Germinal center (tissue), 1 donor: ENCODE measurements around the gene DNASE1L1.

Source experiments
- DNase-seq: peaks from one replicate; pipeline ENCODE4 v3.0.0; 2012; ENCODE audit warnings: mixed read lengths, low spot score

DNASE1L1 gene

DNA sequence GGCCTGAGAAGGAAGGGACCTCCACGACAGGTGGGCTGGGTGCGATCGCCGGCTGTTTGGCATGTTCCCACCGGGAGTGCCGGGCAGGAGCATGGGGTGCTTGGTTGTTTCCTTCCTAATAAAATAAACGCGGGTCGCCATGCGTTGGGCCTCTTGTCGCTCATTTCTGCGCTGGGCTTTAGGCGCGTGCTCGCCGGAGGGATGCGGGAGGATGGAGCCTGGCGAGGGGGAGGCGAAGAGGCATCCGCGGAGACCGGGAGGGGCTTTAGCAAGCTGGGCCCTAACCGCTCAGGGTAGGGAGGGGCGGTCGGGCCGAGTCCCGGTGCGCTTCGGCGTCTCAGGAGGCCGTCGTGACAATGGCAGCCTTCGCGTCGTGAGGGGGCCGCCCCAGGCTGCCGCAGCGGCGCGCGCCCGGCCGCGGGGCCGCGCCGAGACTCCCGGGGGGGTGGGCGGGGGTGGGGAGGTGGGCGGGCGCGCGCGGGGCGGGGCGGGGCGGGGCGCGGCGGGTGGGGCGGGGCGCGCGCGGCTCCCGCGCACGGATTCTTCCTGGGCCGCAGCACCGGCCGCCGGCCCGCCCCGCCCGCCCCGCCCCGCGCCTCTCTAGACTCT lies 27.4 kb upstream of the DNASE1L1 start:
- DNase-seq: peak; percentile 84

GRCh38 chrX:154435171-154435733 lies 26.2 kb upstream of the DNASE1L1 start:
- no peak for DNase-seq

- no peak for DNase-seq
Observed at GRCh38 chrX:154434394-154435168, 25.5 kb upstream of the DNASE1L1 start.

DNA sequence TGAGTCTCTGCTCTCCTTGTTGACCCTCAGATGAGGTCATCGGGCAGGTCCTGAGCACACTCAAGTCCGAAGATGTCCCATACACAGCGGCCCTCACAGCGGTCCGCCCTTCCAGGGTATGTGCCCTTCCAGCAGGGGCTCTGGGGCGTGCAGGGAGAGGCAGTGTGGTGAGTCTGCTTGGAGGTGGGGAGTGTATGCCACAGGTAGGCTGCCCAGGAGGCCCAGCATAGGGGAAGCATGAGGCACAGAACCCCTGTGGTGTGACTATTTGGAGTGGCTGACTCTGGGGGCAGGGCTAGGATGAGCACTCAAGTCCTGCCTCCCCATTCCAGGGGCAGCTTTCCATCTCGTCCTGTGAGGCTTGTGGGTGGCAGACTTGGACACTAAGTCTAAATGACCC lies 24.6 kb upstream of the DNASE1L1 start:
- no peak for DNase-seq

- no peak for DNase-seq
Observed at GRCh38 chrX:154432210-154432609, 23.2 kb upstream of the DNASE1L1 start.

GRCh38 chrX:154431341-154431740 lies 22.3 kb upstream of the DNASE1L1 start:
- DNase-seq: no peak

GRCh38 chrX:154430916-154431315 lies 21.9 kb upstream of the DNASE1L1 start:
- DNase-seq: no peak

DNA sequence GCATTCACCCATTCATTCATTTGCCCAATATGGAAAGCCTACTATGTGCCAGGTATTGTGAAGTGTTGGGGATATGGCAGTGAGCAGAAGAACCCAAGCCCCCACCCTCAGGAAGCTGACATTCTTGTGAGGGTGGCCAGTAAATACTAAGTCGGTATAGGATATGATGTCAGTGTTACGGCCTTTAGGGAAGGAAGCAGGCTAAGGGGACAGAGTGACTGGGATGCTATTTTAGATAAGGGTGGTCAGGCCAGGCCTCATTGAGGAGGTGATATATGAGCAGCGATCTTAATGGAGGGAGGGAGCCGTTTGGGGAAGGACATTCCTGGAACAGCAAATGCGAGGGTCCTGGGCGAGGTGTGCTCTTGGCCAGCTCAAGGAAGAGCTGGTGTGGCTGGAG lies 21.4 kb upstream of the DNASE1L1 start:
- no peak for DNase-seq

GRCh38 chrX:154429711-154430110 lies 20.7 kb upstream of the DNASE1L1 start:
- DNase-seq: no peak

- peak; percentile 89 for DNase-seq
Observed at GRCh38 chrX:154428176-154429171, 19.4 kb upstream of the DNASE1L1 start, which contains the start of gene ATP6AP1. ATP6AP1 (plus strand) TSS chrX:154428677; CDS start chrX:154428693, 16 bp downstream.

DNA sequence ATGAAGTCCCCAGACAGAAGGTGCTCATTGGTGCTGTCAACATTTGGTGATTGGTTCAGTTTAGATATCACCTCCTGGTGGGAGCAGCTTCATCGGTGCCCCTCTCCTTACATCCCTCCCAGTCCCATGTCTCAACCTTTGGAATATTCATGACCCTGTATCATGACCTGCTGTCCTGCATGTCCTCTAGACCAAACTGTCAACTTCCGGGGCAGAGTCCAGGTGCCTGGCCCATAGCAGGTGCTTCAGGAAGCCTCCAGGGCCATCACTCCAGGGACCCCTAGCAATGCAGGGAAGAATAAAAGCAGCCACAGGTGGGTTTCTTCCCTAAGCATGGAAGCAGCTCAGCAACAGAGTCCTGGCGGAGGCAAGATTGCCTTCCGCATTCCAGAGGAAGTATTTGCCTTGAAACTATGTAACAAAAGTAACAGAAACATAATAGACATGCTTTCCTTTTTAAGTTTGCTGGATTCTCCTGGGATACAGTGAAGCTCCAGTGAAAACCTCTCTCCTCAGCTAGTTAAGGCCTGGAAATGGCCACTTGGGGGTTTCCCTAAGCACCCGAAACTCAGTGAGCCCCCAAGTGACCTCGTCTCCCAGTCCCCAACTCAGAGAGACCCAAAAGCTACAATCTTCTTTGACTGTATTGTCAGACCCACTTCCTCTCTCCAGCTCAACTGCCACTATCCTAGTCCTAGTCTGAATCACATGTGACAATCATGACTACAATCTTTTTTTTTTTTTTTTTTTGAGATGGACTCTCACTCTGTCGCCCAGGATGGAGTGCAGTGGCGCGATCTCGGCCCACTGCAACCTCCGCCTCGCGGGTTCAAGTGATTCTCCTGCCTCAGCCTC lies 18.1 kb upstream of the DNASE1L1 start:
- DNase-seq: no peak

DNA sequence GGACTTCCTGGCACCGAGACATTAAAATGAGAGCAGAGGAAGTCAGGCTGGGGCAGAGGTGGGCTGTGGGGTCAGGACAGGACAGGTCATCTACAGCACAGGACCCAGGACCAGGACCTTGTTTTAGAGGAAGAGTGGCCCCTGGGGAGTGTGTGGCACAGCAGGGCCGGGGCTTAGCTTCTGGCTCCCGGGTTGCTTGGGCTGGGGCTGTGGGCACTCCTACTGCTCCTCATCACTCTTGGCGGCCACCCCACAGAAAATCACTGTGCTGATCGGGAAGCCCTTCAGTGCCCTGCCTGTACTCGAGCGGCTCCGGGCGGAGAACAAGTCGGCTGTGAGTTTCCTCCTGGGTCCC lies 11.3 kb upstream of the DNASE1L1 start:
- DNase-seq: no peak

DNA sequence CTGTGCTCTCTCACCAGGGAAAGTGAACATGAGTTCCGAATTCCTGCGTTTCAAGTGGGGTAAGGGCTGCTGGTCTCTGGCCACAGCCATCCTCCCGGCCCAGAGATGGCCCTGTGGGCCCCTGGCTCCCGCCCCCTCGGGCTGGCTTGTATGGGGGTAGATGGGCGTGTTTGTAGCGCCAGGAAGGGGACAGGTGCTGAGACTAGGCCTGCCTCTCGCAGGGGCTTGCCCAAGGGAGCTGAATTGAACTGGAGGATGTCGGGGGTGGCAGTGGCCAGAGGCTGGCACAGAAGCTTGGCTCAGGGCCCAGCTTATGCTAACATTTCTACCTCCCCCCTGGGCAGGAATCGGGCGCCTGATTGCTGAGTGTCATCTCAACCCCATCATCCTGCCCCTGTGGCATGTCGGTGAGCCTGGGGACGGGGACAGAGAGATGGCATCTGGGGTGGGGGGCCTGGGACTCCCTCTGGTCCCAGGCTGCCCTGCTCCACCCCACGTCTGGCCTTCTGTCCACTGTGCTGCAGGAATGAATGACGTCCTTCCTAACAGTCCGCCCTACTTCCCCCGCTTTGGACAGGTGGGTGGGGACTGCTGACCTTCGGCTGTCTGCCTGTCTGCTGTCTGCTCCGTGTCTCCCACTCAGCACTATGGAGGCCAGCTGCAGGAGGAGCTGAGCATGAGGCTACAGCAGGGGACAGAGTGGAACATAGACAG lies 10.8 kb upstream of the DNASE1L1 start:
- no peak for DNase-seq

DNA sequence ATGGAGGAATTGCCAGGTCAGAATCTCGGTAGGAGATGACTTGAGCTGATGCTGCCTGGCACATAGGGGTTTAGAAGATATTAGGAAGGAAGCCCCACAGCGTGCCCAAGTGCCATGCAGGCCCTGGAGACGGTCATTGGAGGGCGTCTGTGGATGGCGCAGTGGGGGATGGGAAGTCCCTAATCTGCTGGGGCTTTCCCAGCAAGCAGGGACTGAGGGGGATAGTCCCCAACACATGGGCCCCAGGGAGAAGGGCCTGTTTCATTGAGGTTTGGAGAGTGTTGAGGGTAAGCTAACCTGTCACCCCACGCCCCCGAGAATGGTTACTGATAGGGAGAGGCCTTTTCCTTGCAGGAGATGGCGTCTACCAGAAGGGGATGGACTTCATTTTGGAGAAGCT lies 10.1 kb upstream of the DNASE1L1 start:
- no peak for DNase-seq

DNA sequence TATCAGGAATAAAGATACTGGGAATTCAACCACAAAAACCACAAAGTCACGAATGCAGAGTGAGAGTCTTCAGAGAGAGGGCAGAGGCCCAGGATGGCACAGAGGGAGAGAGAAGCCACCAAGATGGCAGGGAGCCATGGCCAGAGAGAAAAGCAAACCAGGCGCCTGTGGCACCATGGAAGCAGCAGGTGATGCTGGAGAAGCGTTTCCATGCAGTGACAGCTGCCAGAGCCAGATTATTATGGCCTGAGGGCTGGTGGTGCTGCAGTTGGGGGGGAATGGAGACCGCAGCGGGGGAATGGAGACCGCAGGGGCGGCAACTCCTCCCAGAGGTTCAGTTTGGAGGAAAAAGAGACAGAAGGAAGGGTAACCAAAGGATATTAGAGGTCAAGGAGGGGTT lies 8.1 kb upstream of the DNASE1L1 start:
- no peak for DNase-seq

DNA sequence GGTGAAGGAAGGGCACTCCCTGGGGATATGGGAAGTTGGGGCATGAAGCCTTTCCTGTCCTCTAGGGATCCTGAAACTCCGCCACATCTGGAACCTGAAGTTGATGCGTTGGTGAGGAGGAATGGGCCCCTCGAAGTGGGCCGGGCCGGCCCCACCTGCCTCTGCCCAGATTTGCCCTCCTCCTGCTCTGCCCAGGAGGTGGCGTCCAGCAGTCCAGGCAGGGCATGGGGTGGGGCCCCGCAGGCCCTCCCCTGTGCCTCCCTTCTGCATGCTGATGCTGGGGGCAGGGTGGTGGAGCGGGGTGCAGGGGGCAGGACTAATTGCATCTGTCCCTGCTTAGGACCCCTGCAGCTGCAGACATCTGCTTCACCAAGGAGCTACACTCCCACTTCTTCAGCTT lies 4.1 kb upstream of the DNASE1L1 start:
- no peak for DNase-seq

DNA sequence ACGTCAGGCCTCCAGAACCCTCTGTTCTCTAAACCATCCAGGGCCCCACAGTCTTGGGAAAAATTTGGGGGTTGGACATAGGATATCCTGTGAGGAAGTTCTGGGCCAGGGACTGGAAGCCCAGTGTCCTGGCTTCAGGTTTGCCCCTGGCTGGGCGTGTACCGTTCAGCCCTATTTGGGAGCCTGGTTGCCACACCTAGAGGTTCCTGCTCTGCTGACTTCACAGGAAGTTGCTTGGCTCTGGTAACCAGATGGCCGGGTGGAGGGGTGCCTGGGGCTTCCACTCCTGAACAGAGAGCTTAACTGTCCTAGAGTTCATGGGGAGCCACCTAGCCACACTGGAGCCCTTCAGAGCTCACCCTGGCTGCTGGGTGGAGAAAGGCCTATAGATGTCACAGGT lies 3.4 kb upstream of the DNASE1L1 start:
- no peak for DNase-seq

- peak; percentile 49 for DNase-seq
Observed at GRCh38 chrX:154411981-154412340, 2.9 kb upstream of the DNASE1L1 start.

DNA sequence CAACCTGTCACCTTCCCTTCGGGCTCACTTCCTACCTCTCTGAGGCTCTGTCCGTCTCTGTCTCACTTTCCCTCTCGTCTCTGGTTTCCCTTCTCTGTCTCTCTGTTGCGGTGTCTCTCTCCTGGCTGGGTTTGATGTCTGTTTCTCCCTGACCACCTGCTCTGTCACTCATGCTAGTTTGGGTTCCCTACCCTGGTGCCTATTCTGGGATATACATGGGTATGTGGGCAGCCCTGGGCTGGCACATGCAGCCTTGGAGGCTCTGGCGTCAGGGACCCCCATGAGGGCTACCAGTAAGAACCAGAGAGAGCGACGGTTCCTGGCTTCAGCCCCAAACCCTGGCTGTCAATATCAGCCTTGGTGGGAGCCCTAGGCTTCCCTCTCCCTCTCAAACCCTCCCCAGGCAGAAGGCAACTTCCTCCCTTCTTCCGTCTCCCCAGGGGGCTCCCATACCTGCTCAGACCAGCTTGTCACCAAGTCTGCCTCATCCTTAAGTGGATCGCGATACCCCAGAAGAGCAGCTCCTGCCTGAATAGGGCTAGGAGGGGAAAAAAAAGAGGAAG lies 314 bp downstream of the DNASE1L1 start:
- DNase-seq: no peak

DNA sequence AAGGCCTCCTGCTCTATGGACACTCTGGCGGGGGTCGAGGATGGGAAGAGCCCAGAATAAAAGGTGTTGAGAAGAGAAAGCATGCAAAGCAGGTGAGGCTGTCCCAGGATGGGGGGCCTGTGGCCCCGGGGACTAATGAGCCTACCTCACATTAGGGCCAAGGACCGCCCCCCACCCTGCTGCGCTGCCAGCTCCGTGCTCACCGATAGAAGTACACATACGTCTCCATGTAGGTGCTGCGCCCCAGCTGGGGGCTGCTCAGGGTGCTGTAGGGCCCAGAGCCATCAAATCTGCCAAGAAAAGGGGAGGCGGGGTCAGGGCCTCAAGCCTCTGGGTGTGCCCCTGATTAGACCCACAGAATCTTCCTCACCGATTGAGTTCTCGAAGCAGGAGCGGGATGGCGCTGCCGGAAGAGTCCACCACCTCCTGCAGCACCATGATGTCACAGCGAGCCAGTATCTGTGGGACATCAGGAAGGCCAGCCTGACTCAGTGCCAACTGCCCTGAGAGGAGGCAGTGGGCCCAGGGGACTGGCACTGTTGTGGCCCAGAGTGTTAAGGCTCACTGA lies 4.3 kb downstream of the DNASE1L1 start:
- no peak for DNase-seq
